ENCODE data around the gene ANO1.

Gene ANO1

GRCh38 chr11:70050243-70050642 lies 27.9 kb upstream of the ANO1 start:
- FAIRE-seq: no peak

GRCh38 chr11:70054004-70054403 lies 24.1 kb upstream of the ANO1 start:
- no peak for DNase-seq (ENCODE audit: low spot score)
- no peak for FAIRE-seq

More at GRCh38 chr11:70050243-70050642, 27.9 kb upstream of the ANO1 start:
- DNase-seq (ENCODE audit: low spot score): no peak

- no peak for FAIRE-seq
- no peak for DNase-seq (ENCODE audit: low spot score)
Observed at GRCh38 chr11:70055444-70055843, 22.7 kb upstream of the ANO1 start.

GRCh38 chr11:70057080-70057479 lies 21.0 kb upstream of the ANO1 start:
- DNase-seq (ENCODE audit: low spot score) (no peak), FAIRE-seq (no peak)

- DNase-seq (ENCODE audit: low spot score): no peak
- FAIRE-seq: no peak
Observed at GRCh38 chr11:70059971-70060370, 18.1 kb upstream of the ANO1 start.

- DNase-seq (ENCODE audit: low spot score) (no peak), FAIRE-seq (no peak)
Observed at GRCh38 chr11:70060611-70061293, 17.4 kb upstream of the ANO1 start.

GRCh38 chr11:70061734-70062133 lies 16.4 kb upstream of the ANO1 start:
- DNase-seq (ENCODE audit: low spot score) (no peak), FAIRE-seq (no peak)

- no peak for DNase-seq (ENCODE audit: low spot score)
- FAIRE-seq: no peak
Observed at GRCh38 chr11:70063121-70063520, 15.0 kb upstream of the ANO1 start.

- FAIRE-seq (no peak), DNase-seq (ENCODE audit: low spot score) (no peak)
Observed at GRCh38 chr11:70063555-70063954, 14.6 kb upstream of the ANO1 start.

- DNase-seq (ENCODE audit: low spot score): no peak
- FAIRE-seq: no peak
Observed at GRCh38 chr11:70064008-70064725, 13.9 kb upstream of the ANO1 start.

GRCh38 chr11:70064726-70065317 lies 13.3 kb upstream of the ANO1 start:
- DNase-seq (ENCODE audit: low spot score) (no peak), FAIRE-seq (no peak)

- no peak for DNase-seq (ENCODE audit: low spot score)
- no peak for FAIRE-seq
Observed at GRCh38 chr11:70065318-70066135, 12.6 kb upstream of the ANO1 start.

GRCh38 chr11:70066136-70066520 lies 12.0 kb upstream of the ANO1 start:
- FAIRE-seq: no peak

GRCh38 chr11:70066628-70067027 lies 11.5 kb upstream of the ANO1 start:
- no peak for DNase-seq (ENCODE audit: low spot score)
- no peak for FAIRE-seq

More at GRCh38 chr11:70066136-70066520, 12.0 kb upstream of the ANO1 start:
- DNase-seq (ENCODE audit: low spot score): no peak

GRCh38 chr11:70067036-70067435 lies 11.1 kb upstream of the ANO1 start:
- no peak for FAIRE-seq
- no peak for DNase-seq (ENCODE audit: low spot score)

- DNase-seq (ENCODE audit: low spot score): no peak
- FAIRE-seq: no peak
Observed at GRCh38 chr11:70067591-70068341, 10.4 kb upstream of the ANO1 start.

- FAIRE-seq (no peak), DNase-seq (ENCODE audit: low spot score) (no peak)
Observed at GRCh38 chr11:70068345-70068744, 9.8 kb upstream of the ANO1 start.

- FAIRE-seq (no peak), DNase-seq (ENCODE audit: low spot score) (no peak)
Observed at GRCh38 chr11:70068950-70069349, 9.2 kb upstream of the ANO1 start.

- no peak for FAIRE-seq
- DNase-seq (ENCODE audit: low spot score): no peak
Observed at GRCh38 chr11:70070706-70071105, 7.4 kb upstream of the ANO1 start.

GRCh38 chr11:70071996-70072395 lies 6.1 kb upstream of the ANO1 start:
- no peak for DNase-seq (ENCODE audit: low spot score)
- no peak for FAIRE-seq

GRCh38 chr11:70072461-70072860 lies 5.7 kb upstream of the ANO1 start:
- DNase-seq (ENCODE audit: low spot score) (no peak), FAIRE-seq (no peak)

Data from RCC 7860 (cell line).